GM18498 (cell line): Measurements from ENCODE around the gene ZNF582.

Experiments used
- ATAC-seq: cut with Tn5 transposase; IDR thresholded peaks from one replicate; pipeline ENCODE4 v1.9.1; 2021; ENCODE audit warnings: mild to moderate bottlenecking, moderate library complexity; ENCODE audit not compliant: unreplicated experiment

Gene ZNF582

GRCh38 chr19:56393119-56394012, at the start of gene ZNF582:
TSS of gene ZNF582 (minus strand) at chr19:56393534. CDS start at chr19:56391752, 1,782 bp downstream.
- peak; percentile 94 for ATAC-seq

- no peak for ATAC-seq
Measured at GRCh38 chr19:56441206-56441792, 48.0 kb upstream of the ZNF582 start.

- ATAC-seq = no peak
Measured at GRCh38 chr19:56423985-56424353, 30.6 kb upstream of the ZNF582 start.

- no peak for ATAC-seq
Measured at GRCh38 chr19:56423276-56423984, 30.1 kb upstream of the ZNF582 start.

GRCh38 chr19:56405062-56405461, 11.7 kb upstream of the ZNF582 start:
- no peak for ATAC-seq

GRCh38 chr19:56404705-56405056, 11.3 kb upstream of the ZNF582 start:
- peak; percentile 7 for ATAC-seq

- peak; percentile 86 for ATAC-seq
Measured at GRCh38 chr19:56403764-56404704, 10.7 kb upstream of the ZNF582 start, which contains the start of gene ZNF583. TSS of gene ZNF583 (plus strand) at chr19:56404332. CDS start at chr19:56407115, 2,783 bp downstream.

- peak; percentile 2 for ATAC-seq
Measured at GRCh38 chr19:56403261-56403660, 9.9 kb upstream of the ZNF582 start.

GRCh38 chr19:56400485-56400884, 7.2 kb upstream of the ZNF582 start:
- ATAC-seq = no peak

GRCh38 chr19:56398809-56399208, 5.5 kb upstream of the ZNF582 start:
- ATAC-seq = no peak

- ATAC-seq = no peak
Measured at GRCh38 chr19:56383826-56384605, 9.3 kb downstream of the ZNF582 start.

- ATAC-seq = no peak
Measured at GRCh38 chr19:56377105-56377924, 16.0 kb downstream of the ZNF582 start.

GRCh38 chr19:56372281-56372680, 21.1 kb downstream of the ZNF582 start:
- no peak for ATAC-seq

- no peak for ATAC-seq
Measured at GRCh38 chr19:56369886-56370676, 23.3 kb downstream of the ZNF582 start.

- ATAC-seq = no peak
Measured at GRCh38 chr19:56367829-56368711, 25.3 kb downstream of the ZNF582 start.

- ATAC-seq = no peak
Measured at GRCh38 chr19:56360841-56361240, 32.5 kb downstream of the ZNF582 start.

GRCh38 chr19:56356944-56357343, 36.4 kb downstream of the ZNF582 start:
- ATAC-seq = no peak
